GM21381 (cell line): ENCODE results near the gene ORC3.
A peak's percentile ranks its signal among the peaks of the same experiment; 100 is the strongest.
"Not testable (repeated sequence)": the region's sequence is repeated elsewhere in the genome, so short reads cannot be mapped to it uniquely, and the experiment has no call there.

Experiments
- ATAC-seq: cut with Tn5 transposase; IDR thresholded peaks from one replicate; pipeline ENCODE4 v1.9.1; 2021; ENCODE audit warnings: mild to moderate bottlenecking, moderate library complexity; ENCODE audit not compliant: unreplicated experiment

Gene ORC3

GRCh38 chr6:87690441-87690840, 100.5 kb downstream of the ORC3 start:
- no peak for ATAC-seq

GRCh38 chr6:87692086-87692485, 102.2 kb downstream of the ORC3 start:
- no peak for ATAC-seq

- ATAC-seq: not testable (repeated sequence)
These were observed 106.9 kb downstream of the ORC3 start for GRCh38 chr6:87696817-87697216.

- no peak for ATAC-seq
These were observed 107.9 kb downstream of the ORC3 start for GRCh38 chr6:87697581-87698546.

- ATAC-seq: no peak
These were observed 108.6 kb downstream of the ORC3 start for GRCh38 chr6:87698547-87699006.

- ATAC-seq: no peak
These were observed 109.6 kb downstream of the ORC3 start for GRCh38 chr6:87699576-87699975.

- ATAC-seq: no peak
These were observed 110.7 kb downstream of the ORC3 start for GRCh38 chr6:87700397-87701343.

- ATAC-seq: peak; percentile 1
These were observed 111.4 kb downstream of the ORC3 start for GRCh38 chr6:87701344-87701675.

GRCh38 chr6:87701676-87702588, 112.0 kb downstream of the ORC3 start, which contains the start of gene AKIRIN2:
Gene AKIRIN2 (minus strand): TSS chr6:87702233. CDS start chr6:87701684, 549 bp downstream.
- ATAC-seq: peak; percentile 65

- peak; percentile 11 for ATAC-seq
These were observed 112.6 kb downstream of the ORC3 start for GRCh38 chr6:87702589-87702945.

- not testable (repeated sequence) for ATAC-seq
These were observed 113.1 kb downstream of the ORC3 start for GRCh38 chr6:87703039-87703438.

GRCh38 chr6:87705070-87705691, 115.2 kb downstream of the ORC3 start:
- peak; percentile 42 for ATAC-seq

- no peak for ATAC-seq
These were observed 116.4 kb downstream of the ORC3 start for GRCh38 chr6:87706187-87706966.

- not testable (repeated sequence) for ATAC-seq
These were observed 118.9 kb downstream of the ORC3 start for GRCh38 chr6:87708581-87709427.

GRCh38 chr6:87710090-87710489, 120.2 kb downstream of the ORC3 start:
- ATAC-seq: no peak

- not testable (repeated sequence) for ATAC-seq
These were observed 122.8 kb downstream of the ORC3 start for GRCh38 chr6:87712713-87713112.

- ATAC-seq: peak; percentile 50
These were observed 124.3 kb downstream of the ORC3 start for GRCh38 chr6:87714093-87714842.
